HG02884 (cell line): Measurements from ENCODE around the gene PCDHGB2.
"Not testable (repeated sequence)": the region's sequence is repeated elsewhere in the genome, so short reads cannot be mapped to it uniquely, and the experiment has no call there.

Experiments used
- ATAC-seq: cut with Tn5 transposase; IDR thresholded peaks from one replicate; pipeline ENCODE4 v1.9.1; 2021; ENCODE audit warnings: mild to moderate bottlenecking, moderate library complexity; ENCODE audit not compliant: unreplicated experiment

PCDHGB2 gene

DNA sequence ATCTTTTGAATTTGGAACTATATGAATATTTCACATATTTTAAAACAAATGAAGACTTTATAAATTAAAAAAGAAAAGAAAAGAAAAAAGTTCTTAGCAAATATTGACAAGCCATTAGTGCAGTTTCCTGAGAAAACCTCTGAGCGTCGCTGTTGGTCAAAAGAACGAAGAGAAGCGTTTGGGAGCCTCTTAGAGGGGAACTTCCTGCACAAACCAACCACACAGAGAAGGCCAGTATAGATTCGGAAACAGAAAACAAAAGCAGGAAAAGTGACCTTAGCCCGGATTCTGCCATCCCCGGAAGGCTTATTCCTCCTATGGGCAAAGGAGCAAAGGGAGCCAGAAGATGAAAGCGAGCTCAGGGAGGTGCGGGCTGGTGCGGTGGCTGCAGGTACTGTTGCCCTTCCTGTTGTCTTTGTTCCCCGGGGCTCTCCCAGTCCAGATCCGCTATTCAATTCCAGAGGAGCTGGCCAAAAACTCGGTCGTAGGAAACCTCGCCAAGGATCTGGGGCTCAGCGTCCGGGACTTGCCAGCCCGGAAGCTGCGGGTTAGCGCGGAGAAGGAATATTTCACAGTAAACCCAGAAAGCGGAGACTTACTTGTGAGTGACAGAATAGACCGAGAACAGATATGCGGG, at the start of gene PCDHGB2:
Gene PCDHGB2, plus strand, starts transcription at position 205 of the 637 bp plus-strand sequence. Its CDS starts 142 bp downstream, at position 347.
- no peak for ATAC-seq

DNA sequence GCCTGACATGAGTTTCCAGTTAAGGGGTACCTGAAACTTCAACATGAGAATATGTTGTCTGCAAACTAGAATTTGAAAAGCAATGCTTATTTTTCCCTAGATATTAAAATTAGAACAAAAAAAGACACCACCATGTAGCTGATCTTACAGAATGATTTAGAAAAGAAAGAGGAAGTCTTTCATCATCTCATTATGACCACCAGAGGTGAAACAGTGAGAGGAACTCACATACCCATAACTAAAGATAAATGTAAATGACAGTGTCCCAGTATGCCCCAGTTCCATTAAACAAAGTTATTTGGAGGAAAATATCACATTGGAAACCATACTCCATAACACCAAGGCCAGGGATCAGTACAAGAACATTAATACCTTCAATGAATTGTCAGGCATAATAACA, 46.1 kb upstream of the PCDHGB2 start:
- no peak for ATAC-seq

DNA sequence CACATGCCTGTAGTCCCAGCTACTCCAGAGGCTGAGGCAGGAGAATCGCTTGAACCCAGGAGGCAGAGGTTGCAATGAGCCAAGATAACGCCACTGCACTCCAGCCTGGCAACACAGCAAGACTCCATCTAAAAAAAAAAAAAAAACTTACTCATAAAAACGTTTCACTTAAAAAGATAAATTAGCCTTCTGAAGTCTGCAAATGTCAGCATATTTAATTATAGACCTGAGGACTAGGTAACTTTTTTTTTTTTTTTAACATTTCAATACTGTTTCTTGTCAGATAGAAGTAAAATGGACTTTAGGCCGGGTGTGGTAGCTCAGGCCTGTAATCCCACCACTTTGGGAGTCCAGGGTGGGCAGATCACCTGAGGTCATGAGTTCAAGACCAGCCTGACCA, 42.8 kb upstream of the PCDHGB2 start:
- not testable (repeated sequence) for ATAC-seq

DNA sequence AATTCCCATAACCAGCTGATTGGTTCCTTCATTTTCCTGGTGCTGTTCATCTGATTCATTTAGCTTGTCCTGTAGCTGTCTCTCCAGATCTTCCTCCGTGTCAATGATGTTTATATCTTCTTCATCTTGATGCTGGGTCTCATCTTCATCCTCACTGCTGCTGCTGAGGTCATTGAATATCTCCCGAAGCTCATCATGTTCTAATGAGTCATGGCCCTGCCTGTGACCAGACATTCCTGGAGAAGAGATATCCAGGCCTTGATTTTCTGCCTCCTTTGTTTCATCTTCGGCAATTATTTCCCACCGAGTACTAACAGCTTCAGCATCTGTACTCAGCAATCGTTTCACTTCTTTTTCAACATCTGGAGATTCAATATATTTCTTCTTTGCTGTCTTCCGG, 40.6 kb upstream of the PCDHGB2 start:
- ATAC-seq, result no peak

DNA sequence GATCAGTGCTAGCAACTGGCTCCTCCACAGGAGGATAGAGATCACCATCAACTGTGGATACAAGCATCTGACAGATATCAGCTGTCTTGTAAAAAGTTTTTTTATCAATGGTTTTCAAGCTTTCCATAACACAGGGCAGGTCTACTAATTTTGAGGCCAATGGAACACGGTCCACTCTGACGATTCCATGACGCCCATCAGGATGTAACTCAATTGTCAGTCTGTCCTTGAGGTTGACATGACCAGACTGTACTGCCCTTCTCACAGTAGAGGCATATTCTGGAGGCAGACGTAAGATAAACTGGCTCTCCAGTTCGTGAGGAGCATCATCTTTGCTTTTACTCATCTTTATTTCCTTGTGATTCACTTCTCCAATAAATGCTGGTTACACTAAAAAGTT, 40.1 kb upstream of the PCDHGB2 start:
- ATAC-seq, result no peak

GRCh38 chr5:141320225-141321169, 39.3 kb upstream of the PCDHGB2 start, which contains the start of gene TAF7:
TSS of gene TAF7 (minus strand) at chr5:141320784. CDS start at chr5:141320044, 740 bp downstream.
- ATAC-seq, result peak; percentile 88

GRCh38 chr5:141322261-141322660, 37.5 kb upstream of the PCDHGB2 start:
- no peak for ATAC-seq

DNA sequence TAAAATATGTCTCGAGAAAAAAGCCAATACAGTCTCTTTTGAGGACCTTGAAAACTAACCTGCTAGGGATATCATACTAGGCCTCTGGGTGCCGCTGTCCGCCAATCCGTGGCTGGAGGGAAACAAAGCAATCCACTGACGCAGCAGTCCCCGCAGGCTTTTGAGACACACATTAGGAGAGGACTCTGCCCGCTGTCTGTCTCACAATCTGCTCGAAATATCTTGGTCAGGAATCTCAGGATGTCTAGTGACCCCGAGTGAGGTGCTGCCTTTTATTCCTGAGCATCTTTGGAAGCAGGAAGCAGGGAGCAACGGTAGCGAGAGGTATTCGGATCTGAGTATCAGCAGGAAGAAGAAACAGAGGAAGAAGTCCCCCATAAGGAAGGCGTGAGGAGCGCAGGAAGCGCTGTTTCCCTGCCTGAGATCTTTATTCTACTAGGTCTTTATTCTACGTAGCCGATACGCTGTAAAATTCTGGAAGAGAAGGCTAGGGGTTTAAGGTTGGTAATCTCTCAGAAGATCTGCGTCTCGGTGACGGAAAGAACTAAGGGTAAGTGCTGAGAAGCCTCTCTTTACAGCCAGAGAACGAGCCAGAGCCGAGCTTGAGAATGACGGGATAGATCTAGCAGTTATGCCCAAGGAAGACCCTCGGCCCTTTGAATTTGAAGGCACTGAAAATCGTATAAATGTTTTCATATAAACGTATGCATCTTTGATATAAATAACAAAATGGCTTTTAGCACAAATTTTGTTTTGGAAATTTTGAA, 33.5 kb upstream of the PCDHGB2 start:
- ATAC-seq, result no peak

DNA sequence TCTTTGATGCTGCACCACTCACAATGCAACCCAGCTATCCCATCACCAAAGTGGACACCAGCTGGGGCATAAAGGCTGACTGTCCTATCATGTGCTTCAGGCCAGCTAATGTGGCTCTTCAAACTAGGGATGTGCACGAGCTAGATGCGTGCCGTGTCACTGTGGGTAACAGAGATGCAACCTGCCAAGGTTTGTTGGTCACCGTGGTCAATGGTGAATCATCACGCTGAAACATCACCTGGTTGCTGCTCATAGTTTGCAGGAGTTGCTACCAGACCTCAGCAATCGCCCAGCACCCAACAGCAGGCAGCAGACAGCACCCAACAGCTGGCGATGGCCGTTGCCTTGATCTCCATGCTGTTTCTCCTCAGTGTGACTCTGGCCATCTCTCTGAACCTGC, 31.6 kb upstream of the PCDHGB2 start:
- ATAC-seq, result no peak

DNA sequence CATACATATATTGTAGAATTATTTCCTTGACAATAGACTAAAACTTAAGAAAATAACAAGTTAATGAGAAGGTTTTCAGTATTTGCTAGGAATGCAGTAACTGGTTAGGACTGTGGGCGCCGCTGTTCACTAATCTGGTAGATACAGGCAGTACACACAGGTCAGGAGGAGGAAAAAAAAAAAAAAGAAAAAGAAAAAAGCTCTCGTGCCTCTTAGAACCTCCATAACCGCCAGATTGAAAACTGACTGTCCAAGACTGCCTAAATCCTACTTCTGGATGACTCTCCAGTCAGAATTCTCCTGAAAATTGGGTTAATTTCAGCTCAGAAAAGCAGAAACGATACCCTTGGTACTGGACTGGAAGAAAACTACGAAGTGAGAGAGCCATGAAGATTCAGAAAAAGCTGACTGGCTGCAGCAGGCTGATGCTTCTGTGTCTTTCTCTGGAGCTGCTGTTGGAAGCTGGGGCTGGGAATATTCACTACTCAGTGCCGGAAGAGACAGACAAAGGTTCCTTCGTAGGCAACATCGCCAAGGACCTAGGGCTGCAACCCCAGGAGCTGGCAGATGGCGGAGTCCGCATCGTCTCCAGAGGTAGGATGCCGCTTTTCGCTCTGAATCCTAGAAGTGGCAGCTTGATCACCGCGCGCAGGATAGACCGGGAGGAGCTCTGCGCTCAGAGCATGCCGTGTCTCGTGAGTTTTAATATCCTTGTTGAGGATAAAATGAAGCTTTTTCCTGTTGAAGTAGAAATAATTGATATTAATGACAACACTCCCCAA, 29.3 kb upstream of the PCDHGB2 start, which contains the start of gene PCDHGA1:
Gene PCDHGA1, plus strand, starts transcription at position 216 of the 782 bp plus-strand sequence.
- ATAC-seq, result peak; percentile 47

DNA sequence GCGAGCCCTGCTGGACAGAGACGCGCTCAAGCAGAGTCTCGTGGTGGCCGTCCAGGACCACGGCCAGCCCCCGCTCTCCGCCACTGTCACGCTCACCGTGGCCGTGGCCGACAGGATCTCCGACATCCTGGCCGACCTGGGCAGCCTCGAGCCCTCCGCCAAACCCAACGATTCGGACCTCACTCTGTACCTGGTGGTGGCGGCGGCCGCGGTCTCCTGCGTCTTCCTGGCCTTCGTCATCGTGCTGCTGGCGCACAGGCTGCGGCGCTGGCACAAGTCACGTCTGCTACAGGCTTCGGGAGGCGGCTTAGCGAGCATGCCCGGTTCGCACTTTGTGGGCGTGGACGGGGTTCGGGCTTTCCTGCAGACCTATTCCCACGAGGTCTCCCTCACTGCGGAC, 27.2 kb upstream of the PCDHGB2 start:
- not testable (repeated sequence) for ATAC-seq

DNA sequence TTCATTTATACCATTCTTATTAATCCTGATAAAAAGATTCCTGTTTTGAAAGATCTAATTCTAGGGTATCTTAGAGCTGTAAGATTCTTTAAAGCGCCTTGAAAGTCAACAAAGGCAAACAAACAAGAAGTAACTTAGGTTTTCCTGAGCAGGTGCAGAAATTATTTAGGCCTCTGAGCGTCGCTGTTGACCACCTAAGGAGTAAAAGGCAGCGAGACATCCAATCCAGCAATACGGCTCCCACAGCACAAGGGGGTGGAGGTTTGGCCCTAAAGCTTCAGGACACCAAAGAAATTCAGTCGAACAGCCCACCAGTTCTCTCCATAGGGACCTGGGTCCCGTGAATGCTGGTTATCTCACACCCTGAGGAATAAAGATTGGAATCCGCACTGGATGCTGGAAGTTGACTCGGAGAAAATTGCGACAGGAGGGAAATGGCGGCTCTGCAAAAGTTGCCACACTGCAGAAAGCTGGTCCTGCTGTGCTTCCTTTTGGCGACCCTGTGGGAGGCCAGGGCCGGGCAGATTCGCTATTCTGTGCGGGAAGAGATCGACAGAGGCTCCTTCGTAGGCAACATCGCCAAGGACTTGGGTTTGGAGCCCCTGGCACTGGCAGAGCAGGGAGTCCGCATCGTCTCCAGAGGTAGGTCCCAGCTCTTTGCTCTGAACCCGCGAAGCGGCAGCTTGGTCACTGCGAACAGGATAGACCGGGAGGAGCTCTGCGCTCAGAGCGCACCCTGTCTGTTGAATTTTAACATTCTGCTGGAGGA, 21.1 kb upstream of the PCDHGB2 start, which contains the start of gene PCDHGA2:
Gene PCDHGA2, plus strand, starts transcription at position 223 of the 769 bp plus-strand sequence.
- no peak for ATAC-seq

DNA sequence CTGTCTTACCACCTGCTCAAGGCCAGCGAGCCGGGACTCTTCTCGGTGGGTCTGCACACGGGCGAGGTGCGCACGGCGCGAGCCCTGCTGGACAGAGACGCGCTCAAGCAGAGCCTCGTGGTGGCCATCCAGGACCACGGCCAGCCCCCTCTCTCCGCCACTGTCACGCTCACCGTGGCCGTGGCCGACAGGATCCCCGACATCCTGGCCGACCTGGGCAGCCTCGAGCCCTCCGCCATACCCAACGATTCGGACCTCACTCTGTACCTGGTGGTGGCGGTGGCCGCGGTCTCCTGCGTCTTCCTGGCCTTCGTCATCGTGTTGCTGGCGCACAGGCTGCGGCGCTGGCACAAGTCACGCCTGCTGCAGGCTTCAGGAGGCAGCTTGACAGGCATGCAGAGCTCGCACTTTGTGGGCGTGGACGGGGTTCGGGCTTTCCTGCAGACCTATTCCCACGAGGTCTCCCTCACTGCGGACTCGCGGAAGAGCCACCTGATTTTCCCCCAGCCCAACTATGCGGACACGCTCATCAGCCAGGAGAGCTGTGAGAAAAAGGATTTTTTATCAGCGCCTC, 18.9 kb upstream of the PCDHGB2 start:
- ATAC-seq, result not testable (repeated sequence)

GRCh38 chr5:141342773-141343172, 17.0 kb upstream of the PCDHGB2 start:
- ATAC-seq, result no peak

DNA sequence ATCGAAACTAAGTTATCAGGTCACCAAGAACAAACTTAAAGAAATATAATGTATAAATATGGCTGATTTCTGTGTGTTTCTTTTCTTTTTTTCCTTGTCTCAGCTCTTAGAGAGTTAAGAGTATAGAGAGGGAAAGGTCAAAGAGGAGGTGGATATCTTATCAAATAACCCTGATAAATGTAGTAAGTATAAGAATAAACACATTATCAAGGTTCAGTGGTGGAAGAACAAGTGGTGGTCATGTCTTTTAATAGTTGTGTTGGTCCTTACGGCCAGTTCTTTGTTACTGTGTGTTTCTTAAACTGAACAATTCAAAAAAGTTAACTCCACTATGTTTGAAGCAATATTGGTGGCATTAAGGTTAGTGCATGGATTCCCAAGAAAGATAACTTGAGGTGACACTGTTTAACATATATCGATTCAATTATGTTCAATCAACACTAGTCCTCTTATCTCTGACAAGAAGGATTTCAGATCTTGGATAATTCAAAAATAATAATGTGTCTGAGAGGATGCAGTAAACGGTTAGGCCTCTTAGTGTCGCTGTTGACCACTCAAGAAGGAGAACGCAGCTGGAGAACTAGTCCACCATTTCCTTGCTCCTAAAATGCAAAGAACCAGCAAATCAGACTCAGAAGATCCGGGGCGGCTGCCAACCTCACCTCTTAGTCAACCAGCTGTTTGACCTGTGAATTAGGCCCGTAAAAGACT, 16.4 kb upstream of the PCDHGB2 start, which contains the start of gene PCDHGA3:
Gene PCDHGA3, plus strand, starts transcription at position 588 of the 711 bp plus-strand sequence. CDS start 205 bp downstream, outside the sequence.
- ATAC-seq, result no peak

DNA sequence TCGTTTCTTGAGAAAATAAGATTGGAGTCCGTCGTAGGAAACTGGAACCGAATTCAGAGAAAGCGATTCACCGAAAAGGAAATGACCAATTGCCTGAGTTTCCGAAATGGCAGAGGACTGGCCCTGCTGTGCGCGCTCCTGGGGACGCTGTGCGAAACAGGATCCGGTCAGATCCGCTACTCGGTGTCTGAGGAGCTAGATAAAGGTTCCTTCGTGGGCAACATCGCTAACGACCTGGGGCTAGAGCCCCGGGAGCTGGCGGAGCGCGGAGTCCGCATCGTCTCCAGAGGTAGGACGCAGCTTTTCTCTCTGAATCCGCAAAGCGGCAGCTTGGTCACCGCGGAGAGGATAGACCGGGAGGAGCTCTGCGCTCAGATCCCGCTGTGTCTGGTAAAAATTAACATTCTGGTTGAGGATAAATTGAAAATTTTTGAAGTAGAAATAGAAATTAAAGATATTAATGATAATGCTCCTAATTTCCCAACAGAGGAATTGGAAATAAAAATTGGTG, 15.8 kb upstream of the PCDHGB2 start:
- ATAC-seq, result no peak

- no peak for ATAC-seq
These were observed 14.5 kb upstream of the PCDHGB2 start for GRCh38 chr5:141345327-141345726.

DNA sequence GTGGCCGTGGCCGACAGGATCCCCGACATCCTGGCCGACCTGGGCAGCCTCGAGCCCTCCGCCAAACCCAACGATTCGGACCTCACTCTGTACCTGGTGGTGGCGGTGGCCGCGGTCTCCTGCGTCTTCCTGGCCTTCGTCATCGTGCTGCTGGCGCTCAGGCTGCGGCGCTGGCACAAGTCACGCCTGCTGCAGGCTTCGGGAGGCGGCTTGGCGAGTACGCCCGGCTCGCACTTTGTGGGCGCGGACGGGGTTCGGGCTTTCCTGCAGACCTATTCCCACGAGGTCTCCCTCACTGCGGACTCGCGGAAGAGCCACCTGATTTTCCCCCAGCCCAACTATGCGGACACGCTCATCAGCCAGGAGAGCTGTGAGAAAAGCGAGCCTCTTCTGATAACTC, 13.8 kb upstream of the PCDHGB2 start:
- not testable (repeated sequence) for ATAC-seq
